D721Med (cell line): ENCODE results near the gene MTARC2.
"Not testable (repeated sequence)": the region's sequence is repeated elsewhere in the genome, so short reads cannot be mapped to it uniquely, and the experiment has no call there.

Source experiments
- DNase-seq: peaks from one replicate; pipeline ENCODE4 v3.0.0; 2011; ENCODE audit warnings: low spot score; ENCODE audit not compliant: insufficient read length
- FAIRE-seq: peaks from 2 replicates; lab custom pipeline; 2011; peaks lifted over from hg19 to GRCh38; lab: Jason Lieb, UNC
- CTCF ChIP-seq: IDR thresholded peaks from 2 replicates; pipeline ENCODE4 v1.5.1; 2012; ENCODE audit warnings: mild to moderate bottlenecking, control low read depth; ENCODE audit not compliant: insufficient read depth; ENCODE audit errors: missing control alignments

MTARC2 gene

GRCh38 chr1:220732621-220733020 is 15.5 kb upstream of the MTARC2 start:
- no peak for FAIRE-seq
- DNase-seq: no peak
- TF ChIP-seq CTCF: no peak

GRCh38 chr1:220733086-220733601 is 15.0 kb upstream of the MTARC2 start:
- FAIRE-seq (peak; percentile 90), DNase-seq (peak; percentile 63)
- TF ChIP-seq CTCF: peak; percentile 91

- FAIRE-seq: peak; percentile 25
- no peak for TF ChIP-seq CTCF
- no peak for DNase-seq
These were observed 13.4 kb upstream of the MTARC2 start for GRCh38 chr1:220734571-220735326.

- DNase-seq, FAIRE-seq: not testable (repeated sequence)
These were observed 11.8 kb upstream of the MTARC2 start for GRCh38 chr1:220736283-220736682.

- no peak for FAIRE-seq
- no peak for TF ChIP-seq CTCF
- DNase-seq: no peak
These were observed 6.8 kb upstream of the MTARC2 start for GRCh38 chr1:220741349-220741748.

- DNase-seq: no peak
- FAIRE-seq: no peak
- TF ChIP-seq CTCF: no peak
These were observed 6.3 kb upstream of the MTARC2 start for GRCh38 chr1:220741825-220742224.

- no peak for TF ChIP-seq CTCF
- no peak for FAIRE-seq
- DNase-seq: no peak
These were observed 5.6 kb upstream of the MTARC2 start for GRCh38 chr1:220742520-220742919.
